GM18907 (cell line): ENCODE data around the gene JADE3.

Experiments
- ATAC-seq: cut with Tn5 transposase; IDR thresholded peaks from one replicate; pipeline ENCODE4 v1.9.1; 2021; ENCODE audit warnings: mild to moderate bottlenecking, moderate library complexity; ENCODE audit not compliant: unreplicated experiment

Gene JADE3

DNA sequence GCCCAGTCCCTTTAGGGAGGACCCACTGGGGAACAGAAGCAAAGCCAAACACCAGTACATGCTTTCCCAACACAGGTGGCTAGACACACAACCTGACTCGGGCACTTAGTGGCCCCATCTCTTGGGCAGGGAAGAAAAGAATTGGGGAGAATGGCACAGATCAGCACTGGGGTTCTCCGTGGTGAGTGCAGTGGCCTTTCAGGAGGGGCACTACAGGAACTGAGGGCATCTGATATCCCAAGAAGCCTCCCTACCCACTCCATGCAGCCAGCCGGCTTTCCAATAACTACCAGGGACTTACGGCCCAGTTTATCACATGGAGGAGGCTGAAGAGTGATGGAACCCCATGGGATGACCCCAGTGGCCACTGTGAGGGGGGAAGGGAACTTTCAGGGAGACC, 189.0 kb downstream of the JADE3 start:
- ATAC-seq = no peak
